D721Med (cell line): ENCODE measurements around the gene TMEM98.
"Not testable (repeated sequence)": the region's sequence is repeated elsewhere in the genome, so short reads cannot be mapped to it uniquely, and the experiment has no call there.

Source experiments
- DNase-seq: peaks from one replicate; pipeline ENCODE4 v3.0.0; 2011; ENCODE audit warnings: low spot score; ENCODE audit not compliant: insufficient read length
- FAIRE-seq: peaks from 2 replicates; lab custom pipeline; 2011; peaks lifted over from hg19 to GRCh38; lab: Jason Lieb, UNC
- CTCF ChIP-seq: IDR thresholded peaks from 2 replicates; pipeline ENCODE4 v1.5.1; 2012; ENCODE audit warnings: mild to moderate bottlenecking, control low read depth; ENCODE audit not compliant: insufficient read depth; ENCODE audit errors: missing control alignments

Gene TMEM98

DNA sequence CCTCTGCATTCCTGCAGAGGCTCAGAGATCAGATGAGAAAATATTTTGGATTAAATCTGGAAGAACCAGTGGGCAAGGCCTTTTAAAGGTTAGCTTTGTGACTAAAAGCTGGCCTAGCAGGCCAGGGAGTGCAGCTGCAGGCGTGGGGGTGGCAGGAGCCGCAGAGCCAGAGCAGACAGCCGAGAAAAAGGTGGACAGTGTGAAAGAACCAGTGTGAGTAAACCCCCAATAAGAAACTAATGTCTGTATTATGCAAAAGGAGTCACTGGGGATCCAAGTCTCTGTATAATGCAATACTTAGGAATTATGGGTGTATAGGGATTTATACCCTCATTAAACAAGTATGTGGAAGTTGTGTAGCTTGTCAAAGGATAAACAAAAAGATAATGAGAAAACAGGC, 42.3 kb downstream of the TMEM98 start:
- TF ChIP-seq CTCF: no peak
- FAIRE-seq: no peak
- no peak for DNase-seq

DNA sequence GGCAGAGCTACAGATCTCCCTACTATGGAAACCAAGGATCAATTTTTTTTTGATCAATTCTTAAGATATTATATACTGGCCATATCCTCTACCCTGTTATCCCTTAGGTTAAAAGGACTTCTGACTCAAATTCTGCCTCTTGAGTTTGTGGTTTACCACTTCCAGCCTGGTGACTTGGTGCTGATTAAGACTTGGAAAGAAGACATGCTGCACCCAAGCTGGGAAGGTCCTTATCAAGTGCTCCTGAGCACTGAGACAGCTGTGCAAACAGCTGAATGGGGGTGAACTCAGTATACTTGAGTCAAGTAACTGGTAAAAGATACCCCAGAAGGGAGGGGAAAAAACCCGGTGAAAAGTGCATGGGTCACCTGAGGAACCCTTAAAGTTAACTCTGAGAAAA, 43.2 kb downstream of the TMEM98 start:
- DNase-seq (no peak), FAIRE-seq (no peak)
- TF ChIP-seq CTCF: no peak

DNA sequence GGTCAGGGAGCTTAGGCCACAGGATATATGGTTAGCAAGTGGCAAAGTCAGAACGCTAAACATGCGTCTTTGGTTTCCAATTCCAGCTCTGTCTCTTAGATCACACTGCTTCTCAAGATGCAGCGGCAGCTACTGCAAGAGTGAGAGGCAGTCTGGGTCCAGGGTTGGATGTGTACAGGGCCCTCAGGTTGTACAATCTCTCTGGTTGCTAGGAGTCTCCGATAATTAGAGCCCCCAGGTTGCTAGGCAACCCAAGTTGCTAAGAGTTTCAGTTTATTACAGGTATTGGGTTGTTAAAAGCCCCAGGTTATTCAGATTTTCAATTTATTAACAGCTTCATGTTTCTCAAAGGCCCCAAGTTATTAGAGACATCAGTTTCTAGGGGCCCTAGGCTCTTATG, 48.2 kb downstream of the TMEM98 start:
- DNase-seq (no peak), FAIRE-seq (no peak)
- TF ChIP-seq CTCF: no peak

DNA sequence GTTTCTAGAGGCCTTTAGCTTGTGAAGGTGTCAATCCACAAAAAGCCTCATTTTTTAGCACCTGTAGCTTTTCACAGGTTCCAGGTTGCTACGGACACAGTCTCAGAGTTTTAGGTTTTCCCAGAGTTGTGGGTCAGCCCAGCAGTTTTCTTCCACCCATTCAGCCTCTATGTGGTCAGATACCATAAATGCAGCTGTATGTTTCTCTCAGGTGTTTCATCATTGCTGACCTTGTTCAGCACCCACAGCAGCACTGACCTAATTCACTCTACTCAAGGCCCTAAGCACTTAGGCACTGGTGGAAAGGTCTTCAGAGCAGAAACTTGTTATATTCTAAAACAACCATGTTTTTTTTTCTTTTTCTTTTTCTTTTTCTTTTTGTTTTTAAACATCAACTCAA, 48.7 kb downstream of the TMEM98 start:
- DNase-seq (no peak), FAIRE-seq (no peak)
- TF ChIP-seq CTCF: no peak

- no peak for DNase-seq
- no peak for FAIRE-seq
- no peak for TF ChIP-seq CTCF
Measured at GRCh38 chr17:32980230-32980629, 52.3 kb downstream of the TMEM98 start.

DNA sequence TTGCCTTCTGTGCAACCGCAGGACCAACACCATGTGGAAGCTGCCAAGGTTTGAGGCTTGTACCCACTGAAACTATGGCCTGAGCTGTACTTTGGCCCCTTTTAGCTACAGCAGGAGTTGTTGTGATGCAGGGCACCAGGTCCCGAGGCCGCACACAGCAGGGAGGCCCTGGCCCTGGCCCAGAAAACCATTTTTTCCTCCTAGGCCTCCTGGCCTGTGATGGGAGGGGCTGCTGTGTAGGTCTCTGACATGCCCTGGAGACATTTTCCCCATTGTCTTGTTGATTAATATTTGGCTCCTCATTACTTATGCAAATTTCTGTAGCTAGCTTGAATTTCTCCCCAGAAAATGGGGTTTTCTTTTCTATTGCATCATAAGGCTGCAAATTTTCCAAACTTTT, 53.7 kb downstream of the TMEM98 start:
- not testable (repeated sequence) for DNase-seq, FAIRE-seq

- TF ChIP-seq CTCF: no peak
- no peak for FAIRE-seq
- no peak for DNase-seq
Measured at GRCh38 chr17:32985050-32985756, 57.2 kb downstream of the TMEM98 start.

DNA sequence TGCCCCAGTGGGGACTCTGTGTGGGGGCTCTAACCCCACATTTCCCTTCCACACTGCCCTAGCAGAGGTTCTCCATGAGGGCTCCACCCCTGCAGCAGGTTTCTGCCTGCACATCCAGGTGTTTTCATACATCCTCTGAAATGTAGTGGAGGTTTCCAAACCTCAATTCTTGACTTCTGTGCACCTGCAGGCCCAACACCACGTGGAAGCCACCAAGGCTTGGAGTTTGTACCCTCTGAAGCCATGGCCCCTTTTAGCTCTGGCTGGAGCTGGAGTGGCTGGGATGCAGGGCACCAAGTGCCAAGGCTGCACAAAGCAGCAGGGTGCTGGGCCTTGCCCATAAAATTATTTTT, 59.5 kb downstream of the TMEM98 start:
- not testable (repeated sequence) for DNase-seq, FAIRE-seq

DNA sequence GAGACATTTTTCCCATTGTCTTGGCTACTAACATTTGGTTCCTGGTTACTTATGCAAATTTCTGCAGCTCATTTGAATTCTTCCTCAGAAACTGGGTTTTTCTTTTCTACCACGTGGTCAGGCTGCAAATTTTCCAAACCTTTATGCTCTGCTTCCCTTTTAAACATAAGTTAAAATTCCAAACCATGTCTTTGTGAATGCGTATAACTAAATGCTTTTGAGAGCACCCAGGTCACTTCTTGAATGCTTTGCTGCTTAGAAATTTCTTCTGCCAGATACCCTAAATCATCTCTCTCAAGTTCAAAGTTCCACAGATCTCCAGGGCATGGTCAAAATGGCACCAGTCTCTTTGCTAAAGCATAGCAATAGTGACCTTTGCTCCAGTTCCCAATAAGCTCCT, 59.9 kb downstream of the TMEM98 start:
- DNase-seq, FAIRE-seq: not testable (repeated sequence)
